GM12874 (cell line): ENCODE results near the gene PPFIBP2.
A peak's percentile ranks its signal among the peaks of the same experiment; 100 is the strongest.

Source experiments
- CTCF ChIP-seq: IDR thresholded peaks from 2 replicates; pipeline ENCODE4 v1.5.1; 2011; ENCODE audit warnings: low read depth, mild to moderate bottlenecking, control low read depth, low read length, moderate library complexity; ENCODE audit not compliant: insufficient read depth

The PPFIBP2 gene

GRCh38 chr11:7687386-7687785, 173.6 kb downstream of the PPFIBP2 start:
- TF ChIP-seq CTCF, result no peak

- TF ChIP-seq CTCF, result peak; percentile 80
These were observed 174.5 kb downstream of the PPFIBP2 start for GRCh38 chr11:7688238-7688826.

- no peak for TF ChIP-seq CTCF
These were observed 175.4 kb downstream of the PPFIBP2 start for GRCh38 chr11:7689239-7689638.

- TF ChIP-seq CTCF, result no peak
These were observed 176.8 kb downstream of the PPFIBP2 start for GRCh38 chr11:7690648-7691047.

GRCh38 chr11:7691759-7692350, 178.1 kb downstream of the PPFIBP2 start:
- no peak for TF ChIP-seq CTCF

- TF ChIP-seq CTCF, result no peak
These were observed 178.6 kb downstream of the PPFIBP2 start for GRCh38 chr11:7692426-7692825.

- TF ChIP-seq CTCF, result no peak
These were observed 180.4 kb downstream of the PPFIBP2 start for GRCh38 chr11:7694235-7694634.

- TF ChIP-seq CTCF, result no peak
These were observed 182.6 kb downstream of the PPFIBP2 start for GRCh38 chr11:7696424-7696823.
